GM19193 (cell line): ENCODE measurements around the gene NTRK2.
A peak's percentile ranks its signal among the peaks of the same experiment; 100 is the strongest.

Experiments
- POLR2A ChIP-seq: IDR thresholded peaks from 4 replicates; pipeline ENCODE4 v1.6.1; 2011; ENCODE audit not compliant: insufficient read depth, insufficient read length; ENCODE audit errors: extremely low read depth

The NTRK2 gene

DNA sequence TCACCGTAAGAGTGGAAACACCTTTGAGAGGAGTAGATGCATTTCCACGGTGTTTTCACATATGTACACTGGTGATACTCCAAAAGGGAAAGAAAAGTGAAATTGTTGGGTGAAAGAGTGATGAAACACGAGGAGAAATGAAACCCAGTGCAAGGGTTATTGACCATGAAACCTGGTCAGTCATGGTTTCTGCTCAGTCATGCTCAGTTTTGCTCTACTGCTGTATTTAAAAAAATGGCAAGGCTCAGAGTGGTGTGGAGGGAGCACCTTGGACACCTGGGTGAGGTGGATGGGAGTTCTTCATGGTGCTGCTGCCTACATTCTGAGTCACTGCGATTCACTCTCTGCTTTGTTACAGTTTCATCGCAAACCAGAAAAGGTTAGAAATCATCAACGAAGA is 32.3 kb downstream of the NTRK2 start:
- TF ChIP-seq POLR2A: peak; percentile 25

DNA sequence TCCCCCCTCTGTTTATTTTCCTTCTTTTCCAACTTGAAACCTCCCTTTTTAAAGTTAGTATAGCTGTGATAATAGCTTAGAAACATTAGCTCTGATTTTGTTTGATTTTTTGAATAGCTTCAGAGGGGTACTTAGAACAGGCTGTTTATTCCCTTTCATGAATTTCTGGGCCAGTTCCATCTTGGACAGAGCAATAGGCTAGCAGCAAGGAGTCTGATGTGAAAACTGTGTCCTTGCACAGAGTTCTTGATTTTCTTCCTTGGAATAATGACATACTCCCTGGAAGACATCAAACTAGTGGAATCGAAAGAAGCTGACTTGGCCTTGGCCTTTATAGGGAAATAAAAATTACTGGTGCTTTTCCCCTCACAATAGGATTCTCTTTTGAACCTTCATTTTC is 32.9 kb downstream of the NTRK2 start:
- no peak for TF ChIP-seq POLR2A

DNA sequence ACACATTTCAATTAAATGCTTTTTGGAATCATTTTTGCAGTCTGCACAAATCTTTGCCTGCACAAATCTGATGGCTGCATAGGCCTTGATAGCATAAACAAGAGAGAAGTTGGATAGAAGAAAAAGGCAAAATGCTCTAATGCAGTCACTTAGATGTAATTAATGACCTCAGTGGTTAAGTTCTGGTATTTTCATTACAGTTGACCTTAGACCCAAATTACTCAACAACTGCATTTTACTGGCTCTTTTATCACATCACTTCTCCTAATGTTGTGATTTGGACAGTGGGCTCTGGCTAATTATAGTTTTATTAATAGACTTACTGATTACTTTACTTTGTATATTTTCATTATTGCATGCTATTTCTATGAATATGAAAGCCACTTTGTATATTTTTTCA is 34.3 kb downstream of the NTRK2 start:
- TF ChIP-seq POLR2A: no peak

DNA sequence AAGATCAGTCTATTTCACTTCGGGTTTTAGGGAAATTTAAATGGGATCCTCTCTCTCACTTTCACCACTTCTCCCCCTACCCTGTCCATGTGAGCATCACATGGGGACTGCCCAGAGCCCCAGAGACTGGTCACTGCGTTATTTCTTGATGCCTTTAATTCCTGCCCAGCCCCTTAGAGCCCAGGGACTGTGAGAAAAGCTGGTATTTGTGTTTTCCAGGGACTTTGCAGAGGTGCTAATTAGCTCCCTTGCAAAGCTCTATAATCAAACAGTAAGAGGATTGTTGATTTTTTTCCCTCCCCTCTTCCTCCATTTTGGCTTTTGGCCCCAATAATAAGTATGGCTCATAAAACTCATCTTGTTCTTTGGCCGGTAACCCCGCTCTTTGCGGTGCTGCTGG is 35.6 kb downstream of the NTRK2 start:
- TF ChIP-seq POLR2A: no peak

DNA sequence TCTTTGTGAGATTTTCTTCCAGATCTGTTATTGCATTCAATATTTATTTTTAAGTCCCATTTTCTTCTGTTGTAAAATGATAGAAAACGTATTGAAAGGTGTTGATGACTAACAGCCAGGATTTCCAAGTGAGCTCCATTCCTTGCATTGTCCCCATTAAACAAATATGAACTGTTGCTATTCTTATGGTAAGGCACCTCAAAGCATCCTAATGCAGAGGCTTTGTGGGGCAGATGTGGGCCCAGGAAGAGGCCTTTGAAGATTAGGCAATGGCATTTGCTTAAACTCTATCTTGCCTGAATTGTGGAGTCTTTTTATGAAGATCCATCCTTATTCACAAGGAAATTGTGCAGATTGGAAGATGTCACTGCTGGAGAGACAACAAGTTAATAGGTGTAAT is 38.9 kb downstream of the NTRK2 start:
- TF ChIP-seq POLR2A: no peak

DNA sequence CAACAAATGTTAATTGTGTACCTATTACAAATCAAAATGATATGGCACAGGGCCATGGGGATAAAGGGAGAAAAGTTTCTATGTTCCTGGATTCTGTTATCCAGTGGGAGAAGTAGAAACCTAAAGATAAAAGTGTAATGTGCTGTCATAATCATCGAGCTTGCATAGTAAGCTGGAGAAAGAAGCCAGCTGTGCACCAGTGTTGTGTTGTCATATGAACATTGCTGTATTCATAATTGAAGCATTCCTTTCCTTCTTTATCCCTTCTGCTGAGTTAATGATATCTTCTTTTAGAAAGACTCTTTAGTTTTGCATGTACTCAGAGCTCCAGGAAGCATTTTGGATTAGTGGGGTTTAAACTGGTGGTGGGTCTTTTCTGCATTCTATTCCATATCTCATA is 39.5 kb downstream of the NTRK2 start:
- TF ChIP-seq POLR2A: no peak

DNA sequence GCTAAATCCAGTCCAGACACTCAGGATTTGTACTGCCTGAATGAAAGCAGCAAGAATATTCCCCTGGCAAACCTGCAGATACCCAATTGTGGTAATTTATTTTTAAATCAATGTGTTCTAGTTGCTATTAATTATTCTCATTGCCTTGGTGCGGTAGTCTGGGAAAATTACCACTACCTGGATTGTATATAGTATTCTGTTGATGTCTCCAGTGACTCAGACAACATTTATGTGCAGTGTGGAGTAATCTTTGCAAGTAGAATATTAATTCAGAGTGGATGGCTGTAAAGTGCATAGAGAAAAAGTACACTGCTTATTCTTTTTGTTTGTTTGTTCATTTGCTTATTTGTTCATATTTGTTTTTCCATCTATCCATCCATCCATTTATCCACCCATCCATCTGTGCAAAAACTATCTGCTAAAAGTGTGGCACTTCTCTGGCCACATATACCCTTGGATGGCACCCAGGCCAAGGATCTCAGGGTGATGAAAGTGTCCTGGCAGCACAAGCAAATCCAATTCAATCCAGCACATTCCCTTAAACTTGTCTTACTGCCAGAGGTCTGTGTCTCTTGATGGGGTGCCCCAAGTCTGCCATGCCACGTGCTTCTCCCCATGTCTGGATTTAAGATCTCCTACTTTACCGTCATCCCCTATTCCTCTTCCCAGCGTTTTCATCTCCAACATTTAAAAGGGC is 41.3 kb downstream of the NTRK2 start:
- TF ChIP-seq POLR2A: no peak

DNA sequence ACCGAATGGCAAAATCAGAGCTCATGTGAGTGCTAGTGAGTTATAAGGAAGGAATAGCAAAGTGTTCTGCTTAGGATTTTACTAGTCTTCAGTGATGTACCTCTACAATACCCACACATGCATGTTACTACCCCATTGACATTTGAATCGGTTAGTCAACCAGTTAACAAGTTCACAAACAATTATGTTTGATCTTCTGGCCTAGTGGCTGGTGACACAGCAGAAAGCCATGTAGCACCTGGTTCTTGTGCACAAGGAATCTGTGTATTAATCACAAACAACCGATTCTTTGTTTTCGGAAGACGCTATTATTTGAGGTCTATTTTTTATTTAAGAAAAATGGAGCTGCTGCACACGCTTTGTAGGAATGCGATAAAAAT is 41.9 kb downstream of the NTRK2 start:
- TF ChIP-seq POLR2A: no peak

DNA sequence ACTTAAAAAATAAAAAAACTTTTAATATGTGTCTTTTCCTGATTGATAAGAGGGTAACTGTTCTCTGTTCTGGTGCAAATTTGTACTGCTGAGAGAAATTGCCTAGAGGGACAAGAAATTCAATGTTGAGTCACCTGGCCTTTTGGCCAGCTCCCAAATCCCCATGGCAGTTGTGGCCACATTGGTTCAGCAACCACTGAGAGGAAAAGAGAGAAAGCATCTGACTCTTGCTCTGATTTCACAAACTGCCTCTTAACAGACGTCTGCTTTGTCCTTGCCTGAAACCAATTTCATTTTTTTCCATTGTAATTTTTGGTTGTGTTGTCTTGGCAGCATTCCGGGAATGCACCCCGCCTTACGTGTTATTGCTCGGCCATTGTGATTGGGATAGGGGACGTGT is 42.4 kb downstream of the NTRK2 start:
- TF ChIP-seq POLR2A: no peak

DNA sequence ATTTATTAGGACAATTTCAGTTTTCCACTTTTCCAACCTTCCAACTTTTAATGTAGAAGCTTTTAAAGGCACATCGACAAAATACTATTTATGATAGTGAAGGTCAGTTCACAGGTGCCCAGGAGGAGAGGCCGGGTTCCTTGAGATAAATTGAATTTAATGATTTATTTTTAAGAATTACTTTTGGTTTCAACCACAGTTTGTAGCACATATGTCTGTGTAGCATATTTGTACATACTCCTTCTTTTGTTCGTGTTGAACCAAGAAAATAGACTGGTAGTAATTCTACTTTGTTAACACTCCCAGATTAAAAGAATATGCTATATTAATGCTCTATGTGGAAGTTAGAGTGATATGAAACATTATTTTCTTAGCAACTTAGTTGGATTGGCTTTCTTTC is 46.7 kb downstream of the NTRK2 start:
- TF ChIP-seq POLR2A: no peak

DNA sequence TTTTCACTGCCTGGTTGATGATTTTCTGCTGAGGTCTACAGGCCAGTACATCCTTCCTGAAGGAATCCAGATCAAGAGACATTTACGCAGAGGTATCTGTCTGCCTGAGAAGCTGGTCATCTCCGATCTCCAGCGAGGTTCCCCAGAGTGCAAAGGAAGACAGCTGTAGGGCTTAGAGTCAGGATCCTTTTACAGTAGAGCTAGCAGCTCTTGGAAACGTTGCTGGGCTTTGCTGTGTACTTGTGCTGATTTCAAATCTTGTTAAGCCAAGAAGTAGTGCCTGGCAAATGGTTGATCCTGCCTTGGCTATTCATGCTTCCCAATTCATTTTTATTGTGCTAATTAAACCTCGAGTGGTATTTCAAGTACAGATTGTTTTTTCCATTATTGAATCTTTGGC is 48.9 kb downstream of the NTRK2 start:
- TF ChIP-seq POLR2A: no peak

DNA sequence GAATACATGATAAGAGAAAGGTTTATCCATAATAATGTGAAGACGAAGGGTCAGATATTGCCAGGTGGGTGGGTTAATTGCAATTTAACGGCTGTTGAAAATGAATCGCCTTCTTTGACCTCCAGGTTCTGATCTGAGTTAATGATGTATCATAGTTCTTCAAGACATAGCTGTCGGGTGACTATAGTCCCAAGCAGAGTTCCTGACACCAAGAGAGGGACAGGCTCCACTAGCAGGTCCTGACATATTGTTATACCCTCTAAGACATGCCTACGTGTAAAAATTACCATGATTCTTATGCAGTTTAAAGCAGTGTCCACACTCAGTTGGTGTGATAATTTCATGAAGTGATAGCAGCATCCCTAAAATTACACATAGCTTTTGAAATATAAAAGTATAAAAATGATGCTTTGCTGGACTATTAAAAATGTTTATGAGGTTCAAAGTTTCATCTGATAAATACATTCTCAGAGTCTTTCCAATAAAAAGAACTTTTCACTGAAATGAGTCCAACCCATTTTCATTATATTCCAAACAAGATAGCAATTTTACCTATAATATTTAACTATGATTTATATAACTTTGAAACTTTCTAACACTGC is 53.0 kb downstream of the NTRK2 start:
- no peak for TF ChIP-seq POLR2A

DNA sequence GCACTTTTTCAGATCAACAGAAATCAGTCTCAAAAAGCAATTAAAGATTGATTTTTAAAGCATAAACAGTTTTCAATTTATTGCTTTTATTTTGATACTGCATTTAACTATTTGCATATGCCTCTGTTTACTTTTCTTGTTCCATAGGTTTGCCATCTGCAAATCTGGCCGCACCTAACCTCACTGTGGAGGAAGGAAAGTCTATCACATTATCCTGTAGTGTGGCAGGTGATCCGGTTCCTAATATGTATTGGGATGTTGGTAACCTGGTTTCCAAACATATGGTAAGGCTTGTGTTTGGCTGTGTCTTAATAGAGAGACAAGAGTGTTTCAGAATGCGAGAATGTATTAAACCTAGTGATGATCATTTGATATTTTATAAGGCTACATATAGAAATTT is 53.9 kb downstream of the NTRK2 start:
- TF ChIP-seq POLR2A: no peak

DNA sequence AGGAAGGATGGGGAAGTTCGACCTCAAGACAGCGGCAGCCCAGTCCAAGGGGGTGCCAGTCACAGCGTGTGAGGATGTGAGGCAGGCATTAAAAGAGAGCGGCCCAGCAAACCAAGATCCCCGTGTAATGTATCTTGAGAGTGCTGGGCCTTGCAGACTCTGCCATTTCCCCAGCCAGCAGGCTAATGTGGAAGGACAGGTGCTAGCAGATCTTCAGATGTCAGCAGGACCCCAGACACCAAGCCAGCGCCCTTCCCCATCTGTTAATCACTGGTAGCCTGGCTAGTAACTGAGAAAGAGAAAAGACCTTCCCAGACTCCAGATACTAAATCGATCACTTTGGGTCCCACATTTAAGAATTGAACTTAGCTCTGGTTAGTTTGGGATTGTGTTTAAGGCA is 62.2 kb downstream of the NTRK2 start:
- TF ChIP-seq POLR2A: no peak

DNA sequence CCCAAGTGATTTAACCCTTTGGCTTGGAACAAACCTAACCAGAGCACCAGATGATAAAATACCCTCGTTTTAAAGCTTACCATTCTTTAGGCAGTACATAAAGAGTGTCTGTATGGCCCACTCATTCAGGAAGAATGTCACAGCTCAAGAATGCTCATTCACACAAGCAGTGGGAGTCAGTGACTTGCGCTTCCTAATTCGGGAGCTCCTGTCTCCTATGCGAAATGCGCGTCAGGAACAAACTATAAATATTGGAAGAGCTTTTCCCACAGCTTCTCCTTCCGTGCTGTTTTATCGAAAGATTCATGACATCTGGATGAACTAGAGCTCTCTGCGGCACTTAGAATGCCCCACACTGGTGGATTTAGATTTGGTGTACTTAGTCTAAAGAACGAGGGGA is 66.6 kb downstream of the NTRK2 start:
- TF ChIP-seq POLR2A: no peak

DNA sequence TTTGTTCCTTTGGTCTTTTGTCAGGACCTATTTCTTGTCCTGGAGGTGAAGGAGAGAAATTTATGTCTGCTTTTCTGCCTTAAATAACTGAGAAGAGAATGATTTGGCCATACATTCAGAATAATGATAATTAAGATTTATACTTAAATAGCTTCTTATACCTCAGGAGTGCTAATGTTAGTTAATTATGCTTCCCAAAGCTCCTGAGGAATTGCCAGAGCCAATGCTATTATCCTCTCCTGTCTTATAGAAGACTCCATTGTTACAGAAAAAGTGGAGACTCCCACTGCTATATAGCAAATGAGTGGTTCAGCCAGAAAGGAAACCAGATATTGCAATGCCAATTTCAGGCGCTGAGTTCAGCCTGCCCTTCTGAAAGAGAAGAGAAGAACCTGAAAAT is 67.0 kb downstream of the NTRK2 start:
- TF ChIP-seq POLR2A: no peak

DNA sequence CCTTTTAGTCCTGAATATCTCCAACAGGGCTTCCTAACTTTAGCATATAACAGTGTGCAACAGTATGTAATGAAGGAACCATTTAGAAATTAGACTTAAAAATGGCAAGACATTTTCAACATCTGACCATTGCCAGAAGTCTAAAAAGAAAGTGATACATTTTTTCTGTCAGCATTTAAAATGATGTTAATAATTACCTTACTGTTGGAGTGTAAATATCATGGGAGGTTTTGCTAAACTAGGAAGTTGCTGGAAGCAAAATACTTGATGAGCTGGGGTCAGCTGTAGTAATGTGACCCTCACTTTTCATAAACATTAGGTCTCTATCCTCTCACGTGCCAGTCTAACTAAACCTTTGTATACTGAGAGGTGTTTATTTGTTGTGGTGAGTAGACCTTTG is 68.8 kb downstream of the NTRK2 start:
- no peak for TF ChIP-seq POLR2A

DNA sequence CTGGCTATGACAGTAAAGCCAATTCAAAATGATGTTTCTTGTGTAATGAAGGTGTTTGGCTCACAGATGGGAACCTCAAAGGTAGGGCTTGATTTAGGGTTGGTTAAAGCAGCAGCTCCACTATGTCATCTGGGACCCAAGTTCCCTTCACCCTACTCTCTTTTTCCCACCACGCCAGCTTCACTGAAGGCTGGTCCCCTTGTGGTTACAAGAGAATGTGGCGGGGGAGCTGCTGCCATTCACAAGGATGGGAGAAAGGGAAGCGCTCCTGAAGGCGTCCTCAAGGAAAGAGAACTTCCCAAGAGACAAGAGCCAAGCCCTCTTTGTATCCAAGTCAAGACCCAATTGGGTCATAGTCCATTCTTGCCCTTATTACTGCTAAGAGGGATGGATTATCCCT is 72.7 kb downstream of the NTRK2 start:
- TF ChIP-seq POLR2A: no peak

DNA sequence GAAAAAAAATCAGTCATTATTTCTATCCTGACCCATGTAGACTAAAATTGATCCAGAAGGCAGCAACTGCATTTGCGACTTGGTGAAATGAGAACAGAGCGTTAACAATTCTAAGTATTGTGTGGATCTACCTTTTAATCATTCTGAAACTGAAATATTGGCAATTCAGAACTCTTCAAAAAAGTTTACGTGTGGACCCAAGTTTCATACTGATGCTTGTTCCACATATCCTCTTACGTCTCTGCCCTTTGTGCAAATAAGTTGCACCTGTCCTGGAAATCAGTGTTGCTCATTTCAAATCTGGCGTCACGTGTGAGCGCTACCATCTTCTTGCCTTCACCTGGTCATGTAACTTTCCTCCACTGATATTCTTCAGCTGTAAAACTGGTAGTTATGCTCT is 74.7 kb downstream of the NTRK2 start:
- no peak for TF ChIP-seq POLR2A
